ENCODE results near the gene VWA1.
A peak's percentile ranks its signal among the peaks of the same experiment; 100 is the strongest.

VWA1 gene

DNA sequence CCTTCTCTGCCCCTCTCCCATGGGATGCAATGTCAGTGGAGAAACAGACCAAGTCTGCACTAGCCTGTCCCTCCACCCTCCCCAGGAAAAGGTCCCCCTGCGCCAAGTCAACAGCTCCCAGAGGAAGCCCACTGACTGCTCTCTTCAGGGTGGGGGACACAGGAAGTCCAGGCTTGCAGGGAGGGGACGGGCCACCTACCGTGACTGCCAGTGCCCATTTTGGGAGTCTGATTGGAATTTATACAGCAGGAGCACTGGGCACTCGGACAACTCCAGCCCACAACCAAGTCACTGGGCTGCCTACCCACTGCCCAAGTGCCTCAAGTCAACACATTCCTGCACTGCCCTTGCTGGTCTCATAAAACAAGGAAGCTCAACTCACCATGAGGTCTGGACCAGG is 42.5 kb upstream of the VWA1 start:
- DNase-seq (ENCODE audit: low read depth): no peak
- TF ChIP-seq, protein P1, sequence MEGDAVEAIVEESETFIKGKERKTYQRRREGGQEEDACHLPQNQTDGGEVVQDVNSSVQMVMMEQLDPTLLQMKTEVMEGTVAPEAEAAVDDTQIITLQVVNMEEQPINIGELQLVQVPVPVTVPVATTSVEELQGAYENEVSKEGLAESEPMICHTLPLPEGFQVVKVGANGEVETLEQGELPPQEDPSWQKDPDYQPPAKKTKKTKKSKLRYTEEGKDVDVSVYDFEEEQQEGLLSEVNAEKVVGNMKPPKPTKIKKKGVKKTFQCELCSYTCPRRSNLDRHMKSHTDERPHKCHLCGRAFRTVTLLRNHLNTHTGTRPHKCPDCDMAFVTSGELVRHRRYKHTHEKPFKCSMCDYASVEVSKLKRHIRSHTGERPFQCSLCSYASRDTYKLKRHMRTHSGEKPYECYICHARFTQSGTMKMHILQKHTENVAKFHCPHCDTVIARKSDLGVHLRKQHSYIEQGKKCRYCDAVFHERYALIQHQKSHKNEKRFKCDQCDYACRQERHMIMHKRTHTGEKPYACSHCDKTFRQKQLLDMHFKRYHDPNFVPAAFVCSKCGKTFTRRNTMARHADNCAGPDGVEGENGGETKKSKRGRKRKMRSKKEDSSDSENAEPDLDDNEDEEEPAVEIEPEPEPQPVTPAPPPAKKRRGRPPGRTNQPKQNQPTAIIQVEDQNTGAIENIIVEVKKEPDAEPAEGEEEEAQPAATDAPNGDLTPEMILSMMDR (IDR thresholded peaks at IDR 0.05; ENCODE audit: low read length, missing control alignments): no peak
- H3K4me3 ChIP-seq (replicated peaks; ENCODE audit: low read depth, low read length): no peak overlapping the region

DNA sequence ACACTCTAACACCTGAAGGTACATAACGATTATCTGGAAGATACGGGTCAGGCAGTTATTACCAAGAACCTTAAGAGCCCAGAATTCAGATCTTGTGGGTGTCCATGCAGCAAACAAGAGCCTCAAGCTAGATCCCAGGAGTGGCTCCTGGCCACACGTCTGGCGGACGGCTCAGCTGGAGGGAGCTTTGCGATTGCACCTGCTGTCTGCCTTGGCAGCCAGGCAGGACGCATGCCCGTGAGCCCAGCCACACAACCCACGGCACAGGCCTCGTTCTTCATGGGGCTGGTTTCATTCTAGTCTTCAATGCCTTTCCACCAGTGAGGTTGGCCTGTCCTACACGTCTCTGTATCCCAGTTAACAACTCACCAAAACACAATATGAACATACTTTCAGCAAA is 42.1 kb upstream of the VWA1 start:
- H3K4me3 ChIP-seq (replicated peaks; ENCODE audit: low read depth, low read length): no peak overlapping the region
- no peak for DNase-seq (ENCODE audit: low read depth)
- TF ChIP-seq, protein P1 (IDR thresholded peaks at IDR 0.05; ENCODE audit: low read length, missing control alignments): no peak

DNA sequence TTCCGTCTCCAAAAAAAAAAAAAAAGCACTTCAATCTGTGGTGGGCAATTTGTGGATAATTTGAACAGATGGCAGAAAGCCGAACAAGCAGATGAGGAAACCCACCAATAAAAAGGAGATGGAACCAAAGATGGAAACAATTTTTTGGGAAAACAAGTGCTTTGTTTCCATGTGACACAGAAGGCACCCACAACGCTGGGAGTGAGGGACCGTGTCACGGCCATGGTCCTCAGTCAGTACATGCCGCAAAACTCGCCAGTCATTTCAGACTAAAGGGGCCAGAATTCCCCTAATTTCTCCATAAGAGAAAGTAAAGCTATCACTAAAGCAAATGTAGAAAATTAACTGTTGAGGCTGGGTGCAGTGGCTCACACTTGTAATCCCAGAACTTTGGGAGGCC is 41.4 kb upstream of the VWA1 start:
- H3K4me3 ChIP-seq (replicated peaks; ENCODE audit: low read depth, low read length): no peak overlapping the region
- DNase-seq (ENCODE audit: low read depth): no peak
- TF ChIP-seq, protein P1 (IDR thresholded peaks at IDR 0.05; ENCODE audit: low read length, missing control alignments): no peak

DNA sequence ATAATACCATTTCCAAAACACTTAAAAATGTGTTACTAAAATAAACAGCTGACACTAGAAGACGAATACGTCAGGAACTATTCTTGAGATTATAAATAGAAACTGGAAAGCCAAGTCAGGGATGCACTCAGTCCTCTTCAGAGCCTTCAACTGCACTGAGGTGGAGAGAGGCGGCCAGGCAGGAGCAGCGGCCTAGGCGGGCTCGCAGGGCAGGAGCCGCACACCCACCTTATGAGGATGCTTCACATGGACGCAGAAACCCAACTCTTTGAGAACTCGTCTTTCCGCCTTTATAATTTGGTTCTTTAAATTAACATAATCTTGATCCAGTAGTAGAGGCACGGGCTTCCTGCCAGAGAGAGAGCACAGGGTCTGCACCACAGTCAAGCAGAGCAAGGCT is 40.3 kb upstream of the VWA1 start:
- no peak overlapping the region for H3K4me3 ChIP-seq (replicated peaks; ENCODE audit: low read depth, low read length)
- no peak for DNase-seq (ENCODE audit: low read depth)
- TF ChIP-seq, protein P1 (IDR thresholded peaks at IDR 0.05; ENCODE audit: low read length, missing control alignments): no peak

DNA sequence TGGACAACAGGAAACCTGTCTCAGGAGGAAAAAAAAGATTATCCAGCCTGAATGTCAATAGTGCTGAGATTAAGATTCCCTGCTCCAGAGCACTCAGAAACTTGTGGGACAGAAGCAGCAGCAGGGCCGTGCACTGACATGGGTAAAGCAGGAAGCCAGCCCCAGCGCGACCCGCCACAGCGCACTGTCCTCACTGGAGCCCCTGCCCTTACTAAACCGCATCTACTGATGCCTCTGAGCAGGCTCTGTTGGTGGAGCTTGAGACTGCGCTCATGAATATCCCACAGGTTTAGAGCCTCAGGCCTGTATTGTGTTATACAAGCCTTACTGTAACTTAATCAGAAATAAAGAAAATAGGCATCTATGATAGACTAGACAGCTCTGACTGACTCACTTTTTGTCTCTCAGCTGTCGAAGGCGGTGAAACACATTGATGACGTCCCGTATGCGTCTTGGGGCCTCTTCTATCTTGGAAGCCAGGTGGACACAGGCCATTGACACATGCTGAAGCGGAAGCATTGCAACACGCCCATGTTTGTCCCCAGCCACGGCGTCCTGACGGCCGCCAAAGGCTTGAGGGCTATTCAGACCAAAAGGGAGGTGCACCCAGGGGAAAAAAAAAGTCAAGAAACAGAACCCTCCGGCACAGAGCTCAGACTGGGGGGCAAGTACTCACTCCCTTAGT is 37.5 kb upstream of the VWA1 start:
- TF ChIP-seq, protein P1 (IDR thresholded peaks at IDR 0.05; ENCODE audit: low read length, missing control alignments): no peak
- DNase-seq (ENCODE audit: low read depth): peak; percentile 63
- H3K4me3 ChIP-seq (replicated peaks; ENCODE audit: low read depth, low read length): peak overlapping the region; percentile 79

DNA sequence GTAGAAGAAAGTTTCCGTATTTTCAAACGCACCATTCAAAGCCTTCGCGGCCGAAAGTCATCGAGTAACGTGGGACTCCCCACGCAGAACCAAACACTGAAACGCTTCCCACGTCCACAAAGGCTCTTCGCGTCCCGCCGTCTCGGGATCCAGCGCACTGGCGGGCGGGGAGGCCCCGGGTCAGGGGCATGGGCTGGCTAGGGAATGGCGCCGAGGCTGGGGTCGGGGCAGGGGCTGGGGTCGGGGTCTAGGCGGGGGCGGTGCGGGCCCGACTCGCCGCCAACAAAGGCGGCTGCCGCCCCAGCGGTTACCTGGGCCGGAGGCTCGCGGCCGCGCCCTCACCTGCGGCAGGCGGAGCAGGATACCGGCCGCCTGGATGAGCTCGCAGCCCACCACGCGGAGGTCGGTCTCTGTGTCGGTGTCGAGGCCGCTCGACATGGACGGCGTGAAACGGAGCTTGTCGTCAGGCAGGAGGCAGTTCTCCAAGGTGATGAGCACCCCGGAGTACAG is 36.8 kb upstream of the VWA1 start:
- peak overlapping the region; percentile 79 for H3K4me3 ChIP-seq (replicated peaks; ENCODE audit: low read depth, low read length)
- no peak for DNase-seq (ENCODE audit: low read depth)
- TF ChIP-seq, protein P1 (IDR thresholded peaks at IDR 0.05; ENCODE audit: low read length, missing control alignments): no peak

All from fibroblast of pulmonary artery (primary cell).